B cell (primary cell): ENCODE results near the gene C17orf114.

Experiments used
- ATAC-seq: fragments of 200-7000 bp; cut with Tn5 transposase; one replicate; pipeline ENCODE4 v1.10.0; 2021; ENCODE audit warnings: low read depth, mild to moderate bottlenecking, moderate number of reproducible peaks, moderate library complexity
- CTCF ChIA-PET: fragments of 350-600 bp; sonication (Branson Sonifier 250); formaldehyde crosslinking; loops from one replicate; lab custom pipeline; 2021; ENCODE audit warnings: antibody characterized with exemption, inconsistent platforms; lab: Charles Lee
- POLR2A ChIA-PET: fragments of 350-600 bp; sonication (Branson Sonifier 250); formaldehyde crosslinking; loops from one replicate; lab custom pipeline; 2021; ENCODE audit warnings: antibody characterized with exemption; lab: Charles Lee
- DNase-seq: peaks from one replicate; pipeline ENCODE4 v3.0.0; 2013
- H2AFZ ChIP-seq: 2 replicates; pipeline ENCODE4 v1.6.1; 2012; ENCODE audit warnings: mild to moderate bottlenecking, low read depth, low read length; ENCODE audit not compliant: insufficient read depth, poor library complexity, severe bottlenecking
- H3K27ac ChIP-seq, 2 donors: 1 replicate in 1 of 2; 2 replicates in 1 of 2; pipeline ENCODE4 v1.5.1; 2012 to 2013; ENCODE audit warnings: low read length in 2 of 2, mild to moderate bottlenecking in 2 of 2, moderate library complexity in 1 of 2
- H3K27me3 ChIP-seq, 4 experiments: fragments of 200-600 bp in 1 of 4; sonication (generic) in 1 of 4; replicated peaks in 1 of 4; 1 replicate in 2 of 4; 2 replicates in 2 of 4; pipeline versions ENCODE4 v1.6.1 to v1.7.0; 2013 to 2016; ENCODE audit warnings: low read length in 3 of 4, mild to moderate bottlenecking in 2 of 4, mixed read lengths in 1 of 4, moderate library complexity in 1 of 4; ENCODE audit not compliant: insufficient read depth in 4 of 4, control insufficient read depth in 3 of 4; ENCODE audit errors: control extremely low read depth in 1 of 4
- H3K36me3 ChIP-seq, 2 experiments: replicated peaks in 1 of 2; 1 replicate in 1 of 2; 2 replicates in 1 of 2; pipeline versions ENCODE4 v1.6.1 to v1.7.1; 2013; ENCODE audit warnings: low read length in 1 of 2; ENCODE audit not compliant: insufficient read depth in 2 of 2, control insufficient read depth in 1 of 2; ENCODE audit errors: control extremely low read depth in 1 of 2, extremely low read depth in 1 of 2
- H3K4me1 ChIP-seq, 2 donors: fragments of 200-600 bp in 1 of 2; sonication (generic) in 1 of 2; 1 replicate in 1 of 2; 2 replicates in 1 of 2; pipeline versions ENCODE4 v1.5.1 to v1.6.1; 2013 to 2017; ENCODE audit warnings: low read length in 2 of 2; ENCODE audit not compliant: control insufficient read depth in 2 of 2, insufficient read depth in 2 of 2
- H3K4me2 ChIP-seq: replicated peaks from 2 replicates; pipeline ENCODE3; 2012; ENCODE audit warnings: mild to moderate bottlenecking, low read depth, low read length; ENCODE audit not compliant: poor library complexity, severe bottlenecking
- H3K4me3 ChIP-seq, 5 experiments: fragments of 200-600 bp in 1 of 5; sonication (generic) in 1 of 5; 1 replicate in 3 of 5; 2 replicates in 2 of 5; pipeline versions ENCODE4 v1.5.1 to v1.7.0; 2011 to 2016; ENCODE audit warnings: low read length in 4 of 5, mild to moderate bottlenecking in 4 of 5, low read depth in 2 of 5, control low read depth in 1 of 5, moderate library complexity in 1 of 5; ENCODE audit not compliant: insufficient read depth in 1 of 5; ENCODE audit errors: control extremely low read depth in 1 of 5, extremely low read depth in 1 of 5
- H3K79me2 ChIP-seq: fragments of 200-600 bp; sonication (generic); one replicate; pipeline ENCODE4 v1.6.0; 2016; ENCODE audit warnings: low read length; ENCODE audit not compliant: control insufficient read depth, insufficient read depth
- H3K9ac ChIP-seq: fragments of 200-600 bp; sonication (generic); 2 replicates; pipeline ENCODE4 v1.6.1; 2017; ENCODE audit warnings: mild to moderate bottlenecking, low read length, moderate library complexity
- H3K9me3 ChIP-seq, 3 donors: one replicate each; pipeline versions ENCODE4 v1.6.1 to v1.7.1; 2013; ENCODE audit warnings: low read length in 2 of 3; ENCODE audit not compliant: control insufficient read depth in 2 of 3, insufficient read depth in 1 of 3; ENCODE audit errors: control extremely low read depth in 1 of 3
- H4K20me1 ChIP-seq: 2 replicates; pipeline ENCODE4 v1.6.0; 2012; ENCODE audit warnings: mild to moderate bottlenecking, low read length; ENCODE audit not compliant: insufficient read depth, control insufficient read depth, poor library complexity, severe bottlenecking
- H3K27ac Mint-ChIP-seq: one replicate; pipeline ENCODE4 v1.8.0; 2021; ENCODE audit warnings: mixed read lengths
- H3K27me3 Mint-ChIP-seq: one replicate; pipeline ENCODE4 v1.8.0; 2021; ENCODE audit warnings: mixed read lengths
- H3K4me1 Mint-ChIP-seq: one replicate; pipeline ENCODE4 v1.8.0; 2021; ENCODE audit warnings: mixed read lengths
- H3K4me3 Mint-ChIP-seq: one replicate; pipeline ENCODE4 v1.8.0; 2021; ENCODE audit warnings: mixed read lengths
- H3K9me3 Mint-ChIP-seq: one replicate; pipeline ENCODE4 v1.8.0; 2022; ENCODE audit warnings: mixed read lengths; ENCODE audit not compliant: insufficient read depth
- EZH2 ChIP-seq: IDR thresholded peaks from 2 replicates; pipeline ENCODE4 v1.6.1; 2012; ENCODE audit warnings: borderline replicate concordance, low read depth, mild to moderate bottlenecking, moderate library complexity, low read length; ENCODE audit not compliant: insufficient read depth, poor library complexity, severe bottlenecking
- WGBS: methylation state at CpG from one replicate; pipeline ENCODE4 v1.1.5; 2013; ENCODE audit warnings: missing lambda C conversion rate; ENCODE audit not compliant: insufficient coverage; 5-methylcytosine and 5-hydroxymethylcytosine counted together
- intact Hi-C: fragments of 100-400 bp; cut with micrococcal nuclease; formaldehyde crosslinking; loops from one replicate; pipeline ENCODE4 v1.10.0; 2022
- TF ChIP-seq, protein P1 (sequence below): fragments of 200-600 bp; IDR thresholded peaks from one replicate; pipeline ENCODE4 v1.8.0; 2022; ENCODE audit warnings: antibody characterized with exemption, mild to moderate bottlenecking

Gene C17orf114

DNA sequence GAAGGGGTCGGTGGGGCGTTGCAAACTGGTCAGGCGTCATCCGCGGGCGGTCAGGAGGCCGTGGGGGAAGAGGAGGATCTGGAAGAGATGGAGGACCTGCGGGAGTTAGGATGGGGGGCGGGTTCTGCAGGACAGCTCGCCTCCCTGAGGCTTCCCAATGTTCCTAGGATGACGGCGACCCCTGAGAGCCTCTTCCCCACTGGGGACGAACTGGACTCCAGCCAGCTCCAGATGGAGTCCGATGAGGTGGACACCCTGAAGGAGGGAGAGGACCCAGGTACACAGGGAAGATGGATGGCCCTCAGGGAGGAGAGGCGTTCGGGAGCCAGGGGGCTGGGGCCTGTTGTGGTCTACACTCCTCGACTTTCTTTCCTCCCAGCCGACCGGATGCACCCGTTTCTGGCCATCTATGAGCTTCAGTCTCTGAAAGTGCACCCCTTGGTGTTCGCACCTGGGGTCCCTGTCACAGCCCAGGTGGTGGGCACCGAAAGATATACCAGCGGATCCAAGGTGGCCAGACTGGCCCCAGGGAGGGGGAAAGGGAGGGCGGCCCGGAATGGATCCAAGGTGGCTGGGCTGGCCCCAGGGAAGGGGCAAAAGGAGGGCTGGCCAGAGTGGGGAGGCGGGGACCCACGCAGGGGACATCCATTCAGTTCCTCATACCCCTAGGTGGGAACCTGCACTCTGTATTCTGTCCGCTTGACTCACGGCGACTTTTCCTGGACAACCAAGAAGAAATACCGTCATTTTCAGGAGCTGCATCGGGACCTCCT is 5.7 kb upstream of the C17orf114 start:
- Mint-ChIP-seq H3K4me1 (peaks cover 14% of the 10 kb centered on the region), H3K27me3 (no peaks in the 10 kb centered on the region), H3K27ac (peak overlapping the region; percentile 78), H3K9me3 (no peaks in the 10 kb centered on the region), H3K4me3 (peak overlapping the region; percentile 83)
- Histone ChIP-seq H3K9ac (peak overlapping the region; percentile 78), H3K4me2 (peak overlapping the region; percentile 92), H3K4me1 (peaks cover 9 to 13% of the 10 kb centered on the region in 2 donors), H3K27ac (peak overlapping the region in 1 of 2 donors; percentile 79), H2AFZ (peak overlapping the region; percentile 88), H3K4me3 (peak overlapping the region in 4 of 5 experiments; percentile 62 to 89 (median 76)), H3K9me3 (no peaks in the 10 kb centered on the region), H3K36me3 (no peaks in the 10 kb centered on the region), H3K27me3 (no peaks in the 10 kb centered on the region), H3K79me2 (no peaks in the 10 kb centered on the region), H4K20me1 (no peaks in the 10 kb centered on the region)
- whole genome bisulfite sequencing: 48% methylated on average over 26 of the region's 32 CpGs
- ATAC-seq: no peak
- no peak for DNase-seq
- CTCF ChIA-PET: interaction anchor here (1.6 kb wide), 1 partner anchor 26 kb away, joined by 3 read pairs; no protein-coding TSS in a partner anchor
- intact Hi-C loops: loop anchor here (1.0 to 5.0 kb wide), 6 partner anchors 11 to 135 kb away; partner anchors contain the start of genes MED11, MINK1, PSMB6 and RNF167
- POLR2A ChIA-PET: interaction anchor here (0.7 to 1.9 kb wide), 4 partner anchors 12 to 191 kb away, joined by 3 to 9 read pairs (median 6); partner anchors contain the start of gene PSMB6
- TF ChIP-seq, protein P1, sequence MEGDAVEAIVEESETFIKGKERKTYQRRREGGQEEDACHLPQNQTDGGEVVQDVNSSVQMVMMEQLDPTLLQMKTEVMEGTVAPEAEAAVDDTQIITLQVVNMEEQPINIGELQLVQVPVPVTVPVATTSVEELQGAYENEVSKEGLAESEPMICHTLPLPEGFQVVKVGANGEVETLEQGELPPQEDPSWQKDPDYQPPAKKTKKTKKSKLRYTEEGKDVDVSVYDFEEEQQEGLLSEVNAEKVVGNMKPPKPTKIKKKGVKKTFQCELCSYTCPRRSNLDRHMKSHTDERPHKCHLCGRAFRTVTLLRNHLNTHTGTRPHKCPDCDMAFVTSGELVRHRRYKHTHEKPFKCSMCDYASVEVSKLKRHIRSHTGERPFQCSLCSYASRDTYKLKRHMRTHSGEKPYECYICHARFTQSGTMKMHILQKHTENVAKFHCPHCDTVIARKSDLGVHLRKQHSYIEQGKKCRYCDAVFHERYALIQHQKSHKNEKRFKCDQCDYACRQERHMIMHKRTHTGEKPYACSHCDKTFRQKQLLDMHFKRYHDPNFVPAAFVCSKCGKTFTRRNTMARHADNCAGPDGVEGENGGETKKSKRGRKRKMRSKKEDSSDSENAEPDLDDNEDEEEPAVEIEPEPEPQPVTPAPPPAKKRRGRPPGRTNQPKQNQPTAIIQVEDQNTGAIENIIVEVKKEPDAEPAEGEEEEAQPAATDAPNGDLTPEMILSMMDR: no peak
- TF ChIP-seq EZH2: no peak
